Measurements from ENCODE around the gene ATF7.
"Not testable (repeated sequence)": the region's sequence is repeated elsewhere in the genome, so short reads cannot be mapped to it uniquely, and the experiment has no call there.

Gene ATF7

DNA sequence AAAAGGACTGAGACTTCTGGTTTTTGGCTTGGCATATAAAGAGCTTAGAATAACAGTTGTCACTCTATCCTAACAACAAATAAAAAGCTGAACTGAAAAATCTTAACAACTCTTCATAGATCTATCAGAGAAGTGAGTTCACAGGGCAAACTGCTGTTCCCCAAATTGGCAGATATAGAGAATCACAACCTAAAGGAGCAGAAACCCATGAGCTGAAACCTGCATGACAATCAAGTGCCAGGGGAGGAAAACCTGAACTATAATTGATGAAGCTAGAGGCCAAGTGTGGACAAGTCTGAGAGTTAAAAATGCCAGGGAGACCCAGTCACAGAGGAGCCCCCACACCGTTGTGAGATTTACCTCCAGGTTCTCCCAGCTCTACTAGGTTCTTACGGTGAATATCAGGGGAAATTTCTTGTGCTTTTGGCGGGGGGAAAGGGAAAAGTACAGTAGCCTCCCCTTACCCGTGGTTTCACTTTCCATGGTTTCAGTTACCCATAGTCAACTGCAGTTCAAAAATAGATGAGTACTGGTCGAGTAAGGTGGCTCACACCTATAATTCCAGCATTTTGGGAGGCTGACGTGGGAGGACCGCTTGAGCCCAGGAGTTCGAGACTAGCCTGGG, 53.9 kb downstream of the ATF7 start:
- TF ChIP-seq, protein P1, sequence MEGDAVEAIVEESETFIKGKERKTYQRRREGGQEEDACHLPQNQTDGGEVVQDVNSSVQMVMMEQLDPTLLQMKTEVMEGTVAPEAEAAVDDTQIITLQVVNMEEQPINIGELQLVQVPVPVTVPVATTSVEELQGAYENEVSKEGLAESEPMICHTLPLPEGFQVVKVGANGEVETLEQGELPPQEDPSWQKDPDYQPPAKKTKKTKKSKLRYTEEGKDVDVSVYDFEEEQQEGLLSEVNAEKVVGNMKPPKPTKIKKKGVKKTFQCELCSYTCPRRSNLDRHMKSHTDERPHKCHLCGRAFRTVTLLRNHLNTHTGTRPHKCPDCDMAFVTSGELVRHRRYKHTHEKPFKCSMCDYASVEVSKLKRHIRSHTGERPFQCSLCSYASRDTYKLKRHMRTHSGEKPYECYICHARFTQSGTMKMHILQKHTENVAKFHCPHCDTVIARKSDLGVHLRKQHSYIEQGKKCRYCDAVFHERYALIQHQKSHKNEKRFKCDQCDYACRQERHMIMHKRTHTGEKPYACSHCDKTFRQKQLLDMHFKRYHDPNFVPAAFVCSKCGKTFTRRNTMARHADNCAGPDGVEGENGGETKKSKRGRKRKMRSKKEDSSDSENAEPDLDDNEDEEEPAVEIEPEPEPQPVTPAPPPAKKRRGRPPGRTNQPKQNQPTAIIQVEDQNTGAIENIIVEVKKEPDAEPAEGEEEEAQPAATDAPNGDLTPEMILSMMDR (IDR thresholded peaks at IDR 0.05; ENCODE audit: insufficient read depth, low read length, missing control alignments): no peak
- ChIA-PET POLR2A (interaction anchor here (0.7 kb wide), 1 partner anchor 33 kb away, joined by 6 read pairs; no protein-coding TSS in a partner anchor), CTCF (interaction anchor here (0.6 to 1.0 kb wide), 4 partner anchors 9 to 54 kb away, joined by 3 read pairs; no protein-coding TSS in a partner anchor)
- H3K4me3 ChIP-seq (ENCODE audit: low read depth, low read length): no peak overlapping the region
- DNase-seq (ENCODE audit: low read depth, low spot score): no peak

GRCh38 chr12:53571295-53571694, 54.9 kb downstream of the ATF7 start:
- no peak for DNase-seq (ENCODE audit: low read depth, low spot score)
- TF ChIP-seq, protein P1 (IDR thresholded peaks at IDR 0.05; ENCODE audit: insufficient read depth, low read length, missing control alignments): no peak
- CTCF ChIA-PET: no interaction called here
- no peak overlapping the region for H3K4me3 ChIP-seq (ENCODE audit: low read depth, low read length)
- POLR2A ChIA-PET: no interaction called here

GRCh38 chr12:53568809-53569557, 57.2 kb downstream of the ATF7 start:
- no peak for DNase-seq (ENCODE audit: low read depth, low spot score)

DNA sequence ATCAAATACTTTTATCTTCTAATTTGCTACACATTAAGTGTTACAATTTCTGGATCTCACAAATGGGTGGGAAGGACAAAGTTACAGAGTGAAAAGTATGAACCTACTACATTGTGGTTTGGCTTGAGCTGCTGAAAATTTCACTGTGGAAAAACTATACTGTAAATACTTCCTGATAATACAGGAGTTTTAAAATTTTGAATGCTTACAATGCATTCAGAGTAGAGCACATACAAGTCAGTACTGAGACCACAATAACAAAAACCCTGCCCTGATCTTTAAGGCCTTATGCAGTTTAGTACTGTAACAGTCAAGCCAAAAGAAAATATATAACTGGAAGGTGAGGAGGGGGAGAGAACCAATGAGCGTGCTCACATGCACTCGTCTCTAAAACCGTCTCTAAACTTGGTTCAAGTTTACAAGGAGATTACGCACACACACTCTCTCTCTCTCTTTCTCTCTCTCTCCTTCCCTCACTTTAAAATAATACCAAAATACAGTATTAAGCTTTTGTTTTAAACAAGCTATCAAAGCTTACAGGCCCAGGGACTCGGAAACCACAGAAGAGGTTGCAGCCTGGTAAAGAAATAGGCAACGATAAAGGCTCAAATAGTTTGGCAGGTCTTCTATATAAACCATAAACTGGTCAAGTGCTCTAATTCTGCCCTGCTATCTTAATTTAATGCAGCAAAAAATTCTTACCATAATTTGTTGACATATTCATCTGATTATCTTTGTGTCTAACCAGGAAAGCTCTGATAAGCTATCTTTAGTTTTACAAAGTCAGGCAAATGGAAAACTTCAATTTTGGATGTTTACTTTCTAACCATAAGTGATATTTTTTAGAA, 58.0 kb downstream of the ATF7 start:
- TF ChIP-seq, protein P1 (IDR thresholded peaks at IDR 0.05; ENCODE audit: insufficient read depth, low read length, missing control alignments): no peak
- ChIA-PET CTCF (interaction anchor here (1.2 to 3.0 kb wide), 4 partner anchors 25 to 178 kb away, joined by 3 to 17 read pairs (median 12); partner anchors contain the start of gene ATP5MC2), POLR2A (no interaction called here)
- H3K4me3 ChIP-seq (ENCODE audit: low read depth, low read length): no peak overlapping the region
- DNase-seq (ENCODE audit: low read depth, low spot score): no peak

More at GRCh38 chr12:53568809-53569557, 57.2 kb downstream of the ATF7 start:
- TF ChIP-seq, protein P1 (IDR thresholded peaks at IDR 0.05; ENCODE audit: insufficient read depth, low read length, missing control alignments): no peak
- CTCF ChIA-PET: interaction anchor here (1.2 to 3.0 kb wide), 3 partner anchors 25 to 177 kb away, joined by 3 to 17 read pairs (median 16); partner anchors contain the start of gene ATP5MC2
- no peak overlapping the region for H3K4me3 ChIP-seq (ENCODE audit: low read depth, low read length)
- POLR2A ChIA-PET: no interaction called here

- DNase-seq (ENCODE audit: low read depth, low spot score); POLR2A ChIA-PET; H3K4me3 ChIP-seq (ENCODE audit: low read depth, low read length): not testable (repeated sequence)
- CTCF ChIA-PET: interaction anchor here (1.1 to 1.6 kb wide), 4 partner anchors 16 to 178 kb away, joined by 3 to 4 read pairs (median 3); partner anchors contain the start of gene ATP5MC2
These were observed 60.8 kb downstream of the ATF7 start for GRCh38 chr12:53565376-53565775.

DNA sequence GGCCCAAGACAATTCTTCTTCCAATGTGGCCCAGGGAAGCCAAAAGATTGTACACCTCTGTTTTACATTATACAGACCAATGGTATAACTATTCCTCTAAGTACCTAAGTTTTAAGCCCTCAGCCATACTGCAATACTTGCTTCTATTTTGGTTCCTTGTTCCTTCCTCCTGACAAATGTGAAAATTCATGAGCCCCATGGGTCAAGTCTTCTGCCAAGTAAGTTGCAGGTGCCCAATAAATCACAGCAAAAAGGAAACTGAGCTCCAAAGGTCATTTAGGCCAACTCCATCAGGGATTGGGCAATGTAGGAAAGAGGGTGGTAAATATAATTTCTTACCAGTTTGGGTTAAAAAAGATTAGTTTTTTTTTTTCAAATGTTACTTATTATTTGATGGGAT, 61.2 kb downstream of the ATF7 start:
- TF ChIP-seq, protein P1 (IDR thresholded peaks at IDR 0.05; ENCODE audit: insufficient read depth, low read length, missing control alignments): no peak
- CTCF ChIA-PET: interaction anchor here (1.1 to 1.6 kb wide), 3 partner anchors 22 to 178 kb away, joined by 3 to 4 read pairs (median 3); partner anchors contain the start of gene ATP5MC2
- no peak overlapping the region for H3K4me3 ChIP-seq (ENCODE audit: low read depth, low read length)
- POLR2A ChIA-PET: no interaction called here
- no peak for DNase-seq (ENCODE audit: low read depth, low spot score)

Measured in AG04449 (cell line).